Measurements from ENCODE around the gene B3GALT4.

The B3GALT4 gene

DNA sequence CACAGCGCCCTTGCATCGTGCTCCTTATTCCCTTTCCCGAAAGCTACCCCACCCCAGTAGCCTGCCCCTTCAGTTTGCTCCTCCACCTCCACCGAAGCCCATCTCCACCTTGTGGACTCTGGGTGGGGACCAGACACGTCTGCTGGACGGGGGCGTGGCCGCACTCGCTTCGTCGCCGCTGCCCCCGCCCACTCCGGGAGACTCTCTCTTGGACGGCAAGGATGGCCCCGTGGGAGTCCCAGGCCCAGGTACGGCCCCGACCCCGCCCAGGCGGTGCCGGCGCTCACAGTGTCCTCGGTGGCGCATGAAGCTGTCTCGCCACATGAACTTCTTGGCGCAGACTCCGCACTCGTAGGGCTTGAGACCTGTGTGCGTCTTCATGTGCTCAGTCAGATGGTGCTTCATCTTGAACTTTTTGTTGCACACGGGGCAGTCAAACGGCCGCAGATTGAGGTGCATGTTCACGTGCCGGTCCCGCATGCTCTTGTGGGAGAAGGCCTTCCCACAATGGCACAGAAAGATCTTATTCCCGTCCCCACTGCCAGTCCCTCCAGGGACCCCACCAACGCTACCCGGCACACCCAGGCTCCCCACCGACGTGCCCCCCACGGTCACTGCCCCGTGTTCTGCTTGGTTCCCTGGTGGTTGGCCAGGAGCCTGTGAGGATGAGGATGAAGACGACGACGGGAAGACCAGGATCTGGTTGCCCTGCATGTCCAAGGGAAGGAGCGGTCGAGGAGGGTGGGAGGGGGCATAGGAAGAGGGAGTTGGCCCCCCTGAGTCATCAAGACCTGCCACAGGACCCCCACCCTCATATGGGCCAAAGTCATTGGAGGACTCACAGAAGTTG lies 38.2 kb downstream of the B3GALT4 start:
- Mint-ChIP-seq H3K4me3 (peak overlapping the region; percentile 95 to 99), H3K27ac (peak overlapping the region in 1 of 2 donors; percentile 94), H3K27me3 (no peaks in the 10 kb centered on the region), H3K9me3 (no peaks in the 10 kb centered on the region), H3K4me1 (peaks cover 74% of the 10 kb centered on the region)
- ATAC-seq: no peak
- DNase-seq: no peak

DNA sequence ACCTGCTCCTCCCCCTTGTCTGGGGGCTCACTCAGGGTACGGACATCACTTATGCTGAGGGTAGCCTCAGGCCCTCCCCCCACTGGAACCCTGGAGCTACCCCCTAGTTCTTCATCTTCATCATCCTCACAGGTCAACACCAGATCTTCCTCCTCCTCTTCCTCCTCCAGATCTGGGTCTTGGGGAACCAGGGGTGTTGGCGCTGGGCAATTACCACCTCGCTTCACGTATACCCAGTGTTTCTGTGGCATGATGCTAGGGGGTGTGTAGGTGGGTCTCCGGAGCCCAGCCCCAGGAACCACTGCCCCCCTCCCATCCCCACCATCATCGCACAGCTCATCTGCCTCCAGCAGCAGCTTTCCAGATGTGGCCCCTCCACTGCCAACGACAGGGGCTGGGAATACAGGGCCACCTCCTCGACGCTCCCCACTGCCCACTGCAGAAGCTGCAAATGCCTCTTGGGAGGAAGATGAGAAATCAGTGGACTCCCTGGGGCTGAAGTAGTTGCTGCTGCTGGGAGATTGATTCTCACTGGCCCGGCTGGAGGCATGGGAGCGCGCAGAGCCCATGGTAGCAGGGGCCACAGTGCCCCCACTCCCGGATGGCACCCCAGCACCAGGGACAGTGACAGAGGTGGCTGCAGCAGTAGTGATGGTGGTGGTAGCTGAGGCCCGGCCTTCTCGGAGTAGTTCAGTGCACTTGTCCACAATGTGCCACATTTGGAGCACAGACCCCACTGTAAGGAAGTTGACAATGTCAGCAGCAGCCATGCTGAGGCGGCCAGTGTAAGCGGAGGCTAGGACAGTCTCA lies 39.1 kb downstream of the B3GALT4 start:
- Mint-ChIP-seq H3K27ac (peak overlapping the region in 1 of 2 donors; percentile 85), H3K9me3 (no peaks in the 10 kb centered on the region), H3K27me3 (no peaks in the 10 kb centered on the region), H3K4me3 (peak overlapping the region; percentile 94 to 99), H3K4me1 (peaks cover 78% of the 10 kb centered on the region)
- DNase-seq (no peak), ATAC-seq (no peak)

DNA sequence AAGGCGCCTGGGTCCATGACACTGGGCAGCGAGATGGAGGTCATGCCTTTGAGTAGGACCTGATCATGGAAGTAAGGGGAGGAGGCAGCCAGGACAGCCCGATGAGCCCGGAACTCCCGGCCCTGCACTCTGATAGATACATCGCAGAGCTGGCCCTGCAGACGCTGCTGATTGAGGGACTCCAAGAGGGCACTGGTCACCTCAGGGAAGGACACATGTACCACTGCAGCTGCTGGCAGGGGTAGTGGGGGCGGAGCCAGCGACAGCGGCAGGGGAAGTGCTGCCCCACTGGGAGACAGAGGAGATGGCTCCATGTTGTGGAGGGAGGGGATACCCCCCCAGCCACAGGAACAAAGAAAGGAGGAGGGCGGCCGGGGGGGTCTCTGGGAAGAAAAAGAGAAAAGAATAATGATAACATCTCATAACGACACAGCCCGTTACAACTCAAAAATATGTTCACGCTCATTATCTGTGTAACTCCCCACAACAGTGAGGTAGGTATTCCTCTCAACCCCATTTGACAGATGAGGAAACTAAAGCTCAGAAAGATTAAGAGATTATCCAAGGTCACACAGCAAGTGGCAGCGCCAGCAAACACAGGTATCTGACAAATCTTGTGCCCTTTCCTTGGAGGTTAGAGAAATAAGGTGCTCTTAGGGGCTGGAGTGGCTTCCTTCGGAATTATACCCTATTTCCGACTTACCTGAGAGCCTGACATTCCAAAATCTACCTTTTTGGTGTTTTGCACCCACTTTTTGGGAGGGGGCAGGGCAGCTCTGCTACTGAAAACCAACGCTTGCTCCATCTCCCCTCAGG lies 39.9 kb downstream of the B3GALT4 start:
- Mint-ChIP-seq H3K4me1 (peaks cover 79% of the 10 kb centered on the region), H3K27me3 (no peaks in the 10 kb centered on the region), H3K27ac (no peak overlapping the region), H3K4me3 (peak overlapping the region; percentile 94 to 99), H3K9me3 (no peaks in the 10 kb centered on the region)
- ATAC-seq (no peak), DNase-seq (no peak)

DNA sequence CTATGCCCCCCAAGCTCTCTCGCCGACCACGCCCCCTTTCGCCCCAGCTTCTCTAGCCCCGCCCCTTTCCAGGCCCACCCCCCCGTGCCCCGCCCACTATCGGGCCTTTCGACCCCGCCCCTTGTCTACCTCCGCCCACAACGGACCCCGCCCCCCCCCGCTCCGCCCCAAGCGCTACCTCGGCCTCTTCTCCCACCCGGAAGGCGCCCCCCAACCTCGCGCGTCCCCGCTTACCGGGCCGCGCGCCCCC lies 40.4 kb downstream of the B3GALT4 start:
- Mint-ChIP-seq H3K4me3 (peak overlapping the region; percentile 94 to 99), H3K4me1 (peaks cover 79% of the 10 kb centered on the region), H3K27me3 (no peaks in the 10 kb centered on the region), H3K27ac (no peak overlapping the region), H3K9me3 (no peaks in the 10 kb centered on the region)
- ATAC-seq (no peak), DNase-seq (no peak)

DNA sequence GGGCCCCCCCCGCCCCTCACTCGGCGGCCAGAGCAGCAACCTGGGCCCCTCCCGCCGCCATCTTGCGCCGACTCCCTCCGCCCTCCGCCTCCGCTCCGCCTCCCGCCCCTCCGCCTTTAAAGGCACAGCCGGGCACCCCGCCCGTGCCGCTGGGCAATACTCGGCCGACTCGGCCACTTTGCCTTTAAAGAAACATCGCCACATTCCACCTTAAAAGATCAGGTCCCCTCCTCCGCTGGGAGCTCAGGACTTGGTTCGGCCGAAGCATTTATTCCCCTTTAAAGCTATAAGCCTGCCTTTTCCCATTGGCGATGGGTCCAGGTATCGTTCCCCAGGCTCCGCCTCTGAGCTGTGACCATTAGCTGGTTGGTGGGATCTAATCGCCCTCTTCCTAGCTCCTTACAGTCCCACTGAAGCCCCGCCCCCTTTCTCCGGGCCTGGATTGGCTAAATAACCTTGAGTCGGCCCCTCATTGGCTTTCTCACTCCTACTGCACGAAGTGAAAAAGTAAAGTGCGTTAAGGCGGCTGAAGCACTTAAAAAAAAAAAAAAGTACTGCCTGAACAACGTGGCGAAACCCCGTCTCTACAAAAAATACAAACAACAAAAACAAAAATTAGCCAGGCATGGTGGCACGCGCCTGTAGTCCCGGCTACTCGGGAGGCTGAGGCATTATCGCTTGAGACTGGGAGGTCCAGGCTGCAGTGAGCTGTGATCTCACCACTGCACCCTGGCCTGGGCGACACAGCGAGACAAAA lies 40.9 kb downstream of the B3GALT4 start, which contains the start of gene ZBTB22:
Gene ZBTB22, minus strand, starts transcription at position 76 of the 757 bp plus-strand sequence. CDS start 828 bp downstream, outside the sequence.
- peak; percentile 65 for ATAC-seq
- H3K4me3 Mint-ChIP-seq: peak within 1 kb of the TSS; percentile 94 to 99
- DNase-seq: peak; percentile 94
- H3K4me1 Mint-ChIP-seq: peaks cover 75% of the 10 kb centered on the region
- no peaks in the 10 kb centered on the region for H3K9me3 Mint-ChIP-seq
- no peaks in the 10 kb centered on the region for H3K27me3 Mint-ChIP-seq
- peak within 1 kb of the TSS; percentile 91 to 94 for H3K27ac Mint-ChIP-seq

DNA sequence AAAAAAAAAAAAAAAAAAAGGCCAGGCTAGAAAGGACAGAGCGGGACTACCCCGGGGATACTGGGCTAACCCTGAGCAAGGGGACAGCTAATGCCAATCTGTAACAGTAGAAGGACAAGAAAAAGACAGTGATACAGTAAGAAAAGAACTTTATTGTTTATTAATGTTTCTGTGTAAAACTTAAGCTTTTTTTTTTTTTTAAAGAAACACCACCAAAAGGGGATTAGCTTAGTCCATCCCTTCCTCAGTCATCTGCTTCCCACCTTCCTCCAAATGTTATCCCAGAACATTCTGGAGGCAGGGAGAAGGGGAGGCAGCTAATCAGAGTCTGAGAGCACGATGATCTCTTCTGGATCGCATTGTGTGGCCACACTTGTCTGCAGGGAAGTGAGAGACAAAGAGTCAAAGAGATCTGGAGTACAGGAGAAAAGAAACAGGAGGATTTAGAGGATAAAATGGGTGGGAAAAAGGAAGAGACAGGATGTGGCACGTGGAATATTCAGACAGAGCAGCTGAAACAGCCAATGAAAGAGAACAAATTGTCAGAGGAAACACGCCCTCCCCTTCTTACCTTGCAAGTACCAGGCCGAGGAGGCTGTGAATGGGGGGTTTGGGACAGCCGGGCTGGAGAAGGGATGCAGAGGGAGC lies 41.6 kb downstream of the B3GALT4 start:
- Mint-ChIP-seq H3K9me3 (no peaks in the 10 kb centered on the region), H3K4me3 (peak overlapping the region; percentile 94 to 99), H3K4me1 (peaks cover 77% of the 10 kb centered on the region), H3K27ac (peak overlapping the region in 1 of 2 donors; percentile 69), H3K27me3 (no peaks in the 10 kb centered on the region)
- ATAC-seq (no peak), DNase-seq (no peak)

DNA sequence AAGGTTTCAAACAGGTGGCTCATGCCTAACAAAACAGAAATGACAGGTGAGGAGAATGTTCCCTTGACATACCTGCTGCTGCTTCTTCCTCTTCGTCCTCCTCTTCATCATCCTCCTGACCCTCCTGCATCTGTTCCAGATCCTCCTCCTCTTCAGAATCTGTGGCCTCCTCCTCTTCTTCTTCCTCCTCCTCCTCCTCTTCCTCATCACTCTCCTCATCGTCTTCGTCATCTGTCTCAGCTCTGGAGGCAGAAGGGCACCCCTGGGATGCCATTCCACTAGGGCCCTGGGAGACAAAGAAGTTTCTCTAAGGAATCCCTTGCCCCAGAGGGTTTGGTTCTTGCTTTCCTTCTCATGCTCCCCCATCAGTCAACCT lies 43.0 kb downstream of the B3GALT4 start:
- Mint-ChIP-seq H3K4me1 (peaks cover 78% of the 10 kb centered on the region), H3K4me3 (peak overlapping the region in 1 of 2 donors; percentile 27), H3K9me3 (no peaks in the 10 kb centered on the region), H3K27ac (no peak overlapping the region), H3K27me3 (no peaks in the 10 kb centered on the region)
- ATAC-seq (no peak), DNase-seq (no peak)

DNA sequence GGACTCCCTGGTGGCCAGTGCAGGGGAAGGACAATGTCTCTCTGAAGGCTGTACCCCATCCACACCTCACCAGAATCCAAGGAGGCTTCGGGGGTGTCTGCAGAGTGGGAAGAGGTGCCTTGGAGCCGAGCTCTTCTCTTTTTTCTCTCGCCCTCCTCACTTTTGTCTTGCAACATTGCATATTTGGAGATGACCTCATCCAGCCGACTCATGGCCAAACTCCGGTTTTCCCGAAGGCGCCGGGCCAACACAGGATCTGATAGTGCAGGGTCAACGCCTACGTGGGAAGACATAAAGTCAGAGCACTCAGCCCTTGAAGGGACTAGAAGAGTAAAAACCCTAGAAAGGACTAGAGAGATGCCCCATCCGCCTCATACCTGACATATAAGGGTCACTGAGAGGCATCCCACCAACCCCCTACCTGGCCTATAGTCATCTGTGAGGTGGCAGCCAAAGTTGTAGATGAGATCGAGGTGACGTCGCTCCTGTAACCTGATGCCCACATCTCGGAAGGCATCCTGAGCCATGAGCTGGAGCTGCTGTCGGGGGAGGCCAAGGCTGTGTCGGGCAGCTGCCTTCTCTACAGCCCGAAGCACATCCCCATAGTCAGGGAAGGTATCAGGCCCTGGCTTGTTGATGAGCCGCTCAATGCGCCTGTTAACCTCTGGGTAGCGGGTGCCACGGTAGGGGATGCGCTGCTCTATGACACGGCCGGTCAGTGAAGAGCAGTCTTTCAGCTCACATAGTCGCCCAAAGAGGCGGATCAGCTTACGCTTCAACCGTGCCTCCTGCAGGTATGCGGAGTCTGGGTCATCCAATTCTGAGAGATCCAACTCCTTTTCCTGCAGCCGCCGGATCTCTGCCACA lies 43.6 kb downstream of the B3GALT4 start:
- H3K4me1 Mint-ChIP-seq: peaks cover 72% of the 10 kb centered on the region
- ATAC-seq (no peak), DNase-seq (no peak)
- no peaks in the 10 kb centered on the region for H3K27me3 Mint-ChIP-seq
- peak overlapping the region; percentile 98 for H3K4me3 Mint-ChIP-seq
- H3K9me3 Mint-ChIP-seq: no peaks in the 10 kb centered on the region
- no peak overlapping the region for H3K27ac Mint-ChIP-seq

DNA sequence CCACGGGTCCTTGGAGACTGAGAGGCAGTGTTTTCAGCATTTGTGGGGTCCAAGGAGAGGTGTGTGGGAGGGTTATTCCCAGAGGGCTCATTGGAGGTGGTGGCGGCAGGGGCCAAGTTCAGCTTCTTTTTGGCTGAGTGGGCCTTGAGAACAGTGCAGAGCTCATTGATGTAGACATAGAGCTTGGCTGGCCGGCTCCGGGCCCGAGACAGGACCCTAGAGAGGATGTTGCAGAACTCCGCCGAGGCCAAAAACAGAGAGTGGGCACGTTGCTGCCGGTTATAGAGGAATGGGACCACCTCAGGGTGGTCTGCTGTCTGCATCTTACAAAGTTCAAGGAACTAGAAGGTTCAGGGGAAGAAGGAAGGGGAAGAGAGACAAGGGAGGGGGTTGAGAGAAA lies 44.3 kb downstream of the B3GALT4 start:
- peaks cover 65% of the 10 kb centered on the region for H3K4me1 Mint-ChIP-seq
- peak overlapping the region in 1 of 2 donors; percentile 40 for H3K27ac Mint-ChIP-seq
- no peak for ATAC-seq
- DNase-seq: no peak
- H3K4me3 Mint-ChIP-seq: peak overlapping the region; percentile 98
- H3K9me3 Mint-ChIP-seq: no peaks in the 10 kb centered on the region
- no peaks in the 10 kb centered on the region for H3K27me3 Mint-ChIP-seq

DNA sequence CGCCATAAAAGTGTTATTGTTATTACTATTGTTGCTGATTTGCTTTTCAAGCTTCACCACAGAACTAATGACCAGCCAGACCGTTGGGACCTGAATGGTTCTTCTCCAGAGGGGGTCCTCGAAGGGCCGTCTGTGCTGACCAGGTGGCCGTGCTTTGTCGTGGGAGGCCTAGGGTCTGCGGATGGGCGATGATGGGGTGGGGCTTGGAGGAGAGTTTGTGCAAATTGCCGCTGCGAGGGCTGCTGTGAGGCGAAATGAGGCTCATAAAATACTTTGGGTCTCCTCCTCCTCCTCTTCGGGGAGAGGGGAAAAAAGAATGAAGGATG lies 46.7 kb downstream of the B3GALT4 start:
- peaks cover 49% of the 10 kb centered on the region for H3K4me1 Mint-ChIP-seq
- ATAC-seq: no peak
- no peaks in the 10 kb centered on the region for H3K9me3 Mint-ChIP-seq
- DNase-seq: no peak
- peak overlapping the region; percentile 96 to 99 for H3K27ac Mint-ChIP-seq
- no peaks in the 10 kb centered on the region for H3K27me3 Mint-ChIP-seq
- peak overlapping the region; percentile 98 for H3K4me3 Mint-ChIP-seq

DNA sequence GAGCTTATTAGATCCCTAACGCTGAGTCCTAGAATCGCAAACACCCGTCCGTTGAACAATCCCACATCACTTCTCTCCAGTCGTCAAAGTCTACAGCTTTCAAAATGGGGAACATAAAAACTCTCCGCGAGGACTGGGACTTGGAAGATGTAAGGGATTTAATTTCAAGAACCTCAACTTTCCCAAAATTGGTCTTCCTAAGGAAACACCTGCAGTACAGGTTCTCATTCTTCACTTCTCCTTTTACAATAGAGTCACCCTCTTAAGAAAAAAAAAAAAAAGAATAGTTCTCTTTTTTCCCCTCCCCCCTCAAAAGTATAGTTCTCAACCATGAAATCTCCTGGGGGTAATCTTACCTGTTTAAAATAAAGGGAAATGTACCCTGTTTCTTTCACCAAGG lies 47.2 kb downstream of the B3GALT4 start:
- no peaks in the 10 kb centered on the region for H3K27me3 Mint-ChIP-seq
- DNase-seq: no peak
- peaks cover 44% of the 10 kb centered on the region for H3K4me1 Mint-ChIP-seq
- H3K27ac Mint-ChIP-seq: peak overlapping the region in 1 of 2 donors; percentile 99
- peak overlapping the region; percentile 98 for H3K4me3 Mint-ChIP-seq
- ATAC-seq: no peak
- no peaks in the 10 kb centered on the region for H3K9me3 Mint-ChIP-seq
